Measurements from ENCODE around the gene E2F1.

DNA sequence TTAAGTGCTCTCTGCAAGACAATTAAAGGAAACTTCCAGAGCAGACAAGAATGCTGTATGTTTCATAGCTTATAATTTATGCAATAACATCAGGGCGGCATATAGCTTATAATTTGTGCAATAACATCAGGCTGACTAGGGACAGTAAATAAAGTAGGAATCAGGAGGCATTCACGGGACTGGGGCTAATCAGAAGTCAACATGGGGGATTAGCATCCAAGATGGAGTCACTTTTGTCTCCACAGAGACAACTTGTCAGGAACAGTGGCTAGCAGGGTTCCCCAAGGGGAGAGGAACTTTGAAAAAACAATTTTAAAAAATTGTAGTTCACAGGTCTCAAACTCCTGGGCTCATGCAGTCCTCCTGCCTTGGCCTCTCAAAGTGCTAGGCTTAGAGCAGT is 42.3 kb upstream of the E2F1 start:
- TF ChIP-seq, protein P1, sequence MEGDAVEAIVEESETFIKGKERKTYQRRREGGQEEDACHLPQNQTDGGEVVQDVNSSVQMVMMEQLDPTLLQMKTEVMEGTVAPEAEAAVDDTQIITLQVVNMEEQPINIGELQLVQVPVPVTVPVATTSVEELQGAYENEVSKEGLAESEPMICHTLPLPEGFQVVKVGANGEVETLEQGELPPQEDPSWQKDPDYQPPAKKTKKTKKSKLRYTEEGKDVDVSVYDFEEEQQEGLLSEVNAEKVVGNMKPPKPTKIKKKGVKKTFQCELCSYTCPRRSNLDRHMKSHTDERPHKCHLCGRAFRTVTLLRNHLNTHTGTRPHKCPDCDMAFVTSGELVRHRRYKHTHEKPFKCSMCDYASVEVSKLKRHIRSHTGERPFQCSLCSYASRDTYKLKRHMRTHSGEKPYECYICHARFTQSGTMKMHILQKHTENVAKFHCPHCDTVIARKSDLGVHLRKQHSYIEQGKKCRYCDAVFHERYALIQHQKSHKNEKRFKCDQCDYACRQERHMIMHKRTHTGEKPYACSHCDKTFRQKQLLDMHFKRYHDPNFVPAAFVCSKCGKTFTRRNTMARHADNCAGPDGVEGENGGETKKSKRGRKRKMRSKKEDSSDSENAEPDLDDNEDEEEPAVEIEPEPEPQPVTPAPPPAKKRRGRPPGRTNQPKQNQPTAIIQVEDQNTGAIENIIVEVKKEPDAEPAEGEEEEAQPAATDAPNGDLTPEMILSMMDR (IDR thresholded peaks at IDR 0.05; ENCODE audit: low read depth, low read length) = no peak
- TF ChIP-seq POLR2A (IDR thresholded peaks at IDR 0.05; ENCODE audit: extremely low read depth, insufficient read length) (no peak), MAX (IDR thresholded peaks at IDR 0.05; ENCODE audit: low read depth, low read length) (no peak)

Measured in NB4 (cell line).